Neural cell (in vitro differentiated cells): ENCODE data around the gene MAML3. TPM values are rescaled to one million over a fixed set of nuclear protein-coding genes. Genes with fewer than 3 reads are reported as not detected.

Source experiments
- H2AFZ ChIP-seq: fragments of 200-600, 300-800 bp; sonication (generic), shearing (Covaris generic); 2 replicates; pipeline ENCODE4 v1.6.0; 2014; ENCODE audit warnings: low read depth, mild to moderate bottlenecking, antibody characterized with exemption, low read length, moderate library complexity
- H3F3A ChIP-seq: fragments of 200-600 bp; shearing (Covaris generic); 2 replicates; pipeline ENCODE4 v1.6.1; 2016; ENCODE audit warnings: mild to moderate bottlenecking, moderate library complexity, mixed read lengths, antibody characterized with exemption, low read length; ENCODE audit not compliant: insufficient read depth, poor library complexity, severe bottlenecking
- H3K27ac ChIP-seq: fragments of 200-600, 300-800 bp; sonication (generic), shearing (Covaris generic); 2 replicates; pipeline ENCODE4 v1.5.1; 2014; ENCODE audit warnings: mild to moderate bottlenecking, low read length, moderate library complexity
- H3K27me3 ChIP-seq: fragments of 300-800, 200-600 bp; sonication (generic), shearing (Covaris generic); 2 replicates; pipeline ENCODE4 v1.6.0; 2014; ENCODE audit warnings: mild to moderate bottlenecking, low read depth, low read length, moderate library complexity; ENCODE audit not compliant: insufficient read depth
- H3K36me3 ChIP-seq: fragments of 300-800, 200-600 bp; sonication (generic), shearing (Covaris generic); 2 replicates; pipeline ENCODE4 v1.5.1; 2014; ENCODE audit warnings: mild to moderate bottlenecking, antibody characterized with exemption, low read length, moderate library complexity; ENCODE audit not compliant: insufficient read depth
- H3K4me2 ChIP-seq: fragments of 300-800, 200-600 bp; sonication (generic), shearing (Covaris generic); 2 replicates; pipeline ENCODE4 v1.6.0; 2014; ENCODE audit warnings: mild to moderate bottlenecking, low read length
- H3K4me3 ChIP-seq: fragments of 300-800, 200-600 bp; sonication (generic), shearing (Covaris generic); 2 replicates; pipeline ENCODE4 v1.5.1; 2014; ENCODE audit warnings: mild to moderate bottlenecking, low read length, moderate library complexity
- H3K79me2 ChIP-seq: fragments of 200-600 bp; shearing (Covaris generic); replicated peaks from 2 replicates; pipeline ENCODE4 v1.6.0; 2014; ENCODE audit warnings: mild to moderate bottlenecking, low read length, moderate library complexity; ENCODE audit not compliant: insufficient read depth
- H3K9ac ChIP-seq: fragments of 300-800, 200-600 bp; sonication (generic), shearing (Covaris generic); 2 replicates; pipeline ENCODE4 v1.6.1; 2016; ENCODE audit warnings: mild to moderate bottlenecking, low read length, mixed read lengths
- H3K9me2 ChIP-seq: fragments of 200-600 bp; shearing (Covaris generic); 2 replicates; pipeline ENCODE4 v1.6.1; 2016; ENCODE audit warnings: mild to moderate bottlenecking, low read length, mixed read lengths; ENCODE audit not compliant: insufficient read depth
- H3K9me3 ChIP-seq: fragments of 200-600, 300-800 bp; sonication (generic), shearing (Covaris generic); 2 replicates; pipeline ENCODE4 v1.6.1; 2016; ENCODE audit warnings: mild to moderate bottlenecking, mixed run types, low read length, moderate library complexity, mixed read lengths
- H4K20me1 ChIP-seq: fragments of 200-600 bp; shearing (Covaris generic); 2 replicates; pipeline ENCODE4 v1.6.1; 2016; ENCODE audit warnings: mild to moderate bottlenecking, mixed run types; ENCODE audit not compliant: insufficient read depth
- EP300 ChIP-seq: fragments of 450-650 bp; conservative IDR thresholded peaks from 2 replicates; pipeline ENCODE4 v1.6.1; 2014; ENCODE audit warnings: antibody characterized with exemption, mild to moderate bottlenecking, moderate library complexity; ENCODE audit not compliant: poor library complexity, severe bottlenecking
- EZH2 ChIP-seq: fragments of 200-600, 300-800 bp; shearing (Covaris generic), sonication (generic); IDR thresholded peaks from 2 replicates; pipeline ENCODE4 v1.6.1; 2014; ENCODE audit warnings: antibody characterized with exemption, low read length, borderline replicate concordance, mild to moderate bottlenecking; ENCODE audit not compliant: insufficient read depth, poor library complexity, severe bottlenecking
- MXI1 ChIP-seq: fragments of 450-650 bp; conservative IDR thresholded peaks from 2 replicates; pipeline ENCODE4 v1.6.1; 2014; ENCODE audit warnings: antibody characterized with exemption, mild to moderate bottlenecking; ENCODE audit not compliant: poor library complexity, severe bottlenecking
- POLR2AphosphoS5 ChIP-seq: IDR thresholded peaks from 2 replicates; pipeline ENCODE4 v1.6.1; 2012
- RAD21 ChIP-seq: fragments of 450-650 bp; conservative IDR thresholded peaks from 2 replicates; pipeline ENCODE4 v1.6.1; 2014; ENCODE audit warnings: antibody characterized with exemption, mild to moderate bottlenecking, moderate library complexity
- SMC3 ChIP-seq: fragments of 450-650 bp; conservative IDR thresholded peaks from 2 replicates; pipeline ENCODE4 v1.6.1; 2014; ENCODE audit warnings: antibody characterized with exemption, mild to moderate bottlenecking, moderate library complexity; ENCODE audit not compliant: poor library complexity
- TAF1 ChIP-seq: IDR thresholded peaks from 2 replicates; pipeline ENCODE4 v1.6.1; 2012; ENCODE audit warnings: low read depth
- polyA plus RNA-seq: library from polyadenylated mRNA; depleted of rRNA; stranded (reverse); fragments of >200 nt; gene quantifications from 2 replicates; pipeline ENCODE4 v1.2.3, GENCODE V29; 2014
- TF ChIP-seq, protein P1 (sequence below): fragments of 450-650 bp; IDR thresholded peaks from 2 replicates; pipeline ENCODE4 v1.5.1; 2014; ENCODE audit warnings: antibody characterized with exemption, mild to moderate bottlenecking, moderate library complexity; ENCODE audit not compliant: poor library complexity, severe bottlenecking
- TF ChIP-seq, protein P2 (sequence below): IDR thresholded peaks from 2 replicates; pipeline ENCODE4 v1.6.1; 2012; ENCODE audit warnings: borderline replicate concordance

The MAML3 gene
- polyA plus RNA-seq, 1 donor from 2014 or later, result 10.2 TPM

DNA sequence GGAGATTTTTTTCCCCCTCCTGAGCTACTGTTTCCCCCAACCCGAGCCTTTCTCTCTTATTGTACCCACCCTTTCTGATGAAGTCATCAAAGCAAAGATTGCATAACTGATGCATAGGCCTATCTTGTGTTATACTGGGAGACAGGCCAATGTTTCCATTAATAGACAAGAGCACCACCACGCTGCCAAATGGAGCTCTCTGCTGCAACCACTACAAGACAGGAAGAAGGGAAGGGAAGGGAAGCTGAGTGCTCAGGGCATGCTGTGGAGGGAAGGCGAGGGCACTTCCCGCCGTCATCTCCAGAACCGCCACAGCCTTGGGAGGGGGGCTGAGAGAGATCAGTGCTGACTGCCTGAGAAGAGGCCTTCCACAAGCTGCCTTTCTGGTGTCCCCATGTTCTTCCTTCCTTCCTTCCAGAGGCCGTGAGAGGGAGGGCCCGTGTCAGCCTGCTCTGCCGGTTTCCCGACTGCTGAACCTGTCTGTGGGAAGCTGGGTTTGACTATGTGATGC, 413.4 kb downstream of the MAML3 start:
- Histone ChIP-seq H3K4me2 (no peak overlapping the region), H3K9ac (no peak overlapping the region), H3F3A (peaks cover 9% of the 10 kb centered on the region), H3K27ac (no peak overlapping the region), H3K9me3 (no peaks in the 10 kb centered on the region), H3K4me3 (no peak overlapping the region), H3K36me3 (no peaks in the 10 kb centered on the region), H4K20me1 (no peaks in the 10 kb centered on the region), H3K79me2 (no peaks in the 10 kb centered on the region), H3K27me3 (no peaks in the 10 kb centered on the region), H2AFZ (no peak overlapping the region), H3K9me2 (no peaks in the 10 kb centered on the region)
- TF ChIP-seq TAF1 (no peak), MXI1 (no peak), POLR2AphosphoS5 (no peak), EZH2 (no peak), SMC3 (no peak), EP300 (no peak), RAD21 (no peak)
- TF ChIP-seq, protein P1, sequence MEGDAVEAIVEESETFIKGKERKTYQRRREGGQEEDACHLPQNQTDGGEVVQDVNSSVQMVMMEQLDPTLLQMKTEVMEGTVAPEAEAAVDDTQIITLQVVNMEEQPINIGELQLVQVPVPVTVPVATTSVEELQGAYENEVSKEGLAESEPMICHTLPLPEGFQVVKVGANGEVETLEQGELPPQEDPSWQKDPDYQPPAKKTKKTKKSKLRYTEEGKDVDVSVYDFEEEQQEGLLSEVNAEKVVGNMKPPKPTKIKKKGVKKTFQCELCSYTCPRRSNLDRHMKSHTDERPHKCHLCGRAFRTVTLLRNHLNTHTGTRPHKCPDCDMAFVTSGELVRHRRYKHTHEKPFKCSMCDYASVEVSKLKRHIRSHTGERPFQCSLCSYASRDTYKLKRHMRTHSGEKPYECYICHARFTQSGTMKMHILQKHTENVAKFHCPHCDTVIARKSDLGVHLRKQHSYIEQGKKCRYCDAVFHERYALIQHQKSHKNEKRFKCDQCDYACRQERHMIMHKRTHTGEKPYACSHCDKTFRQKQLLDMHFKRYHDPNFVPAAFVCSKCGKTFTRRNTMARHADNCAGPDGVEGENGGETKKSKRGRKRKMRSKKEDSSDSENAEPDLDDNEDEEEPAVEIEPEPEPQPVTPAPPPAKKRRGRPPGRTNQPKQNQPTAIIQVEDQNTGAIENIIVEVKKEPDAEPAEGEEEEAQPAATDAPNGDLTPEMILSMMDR, result no peak
- TF ChIP-seq, protein P2, sequence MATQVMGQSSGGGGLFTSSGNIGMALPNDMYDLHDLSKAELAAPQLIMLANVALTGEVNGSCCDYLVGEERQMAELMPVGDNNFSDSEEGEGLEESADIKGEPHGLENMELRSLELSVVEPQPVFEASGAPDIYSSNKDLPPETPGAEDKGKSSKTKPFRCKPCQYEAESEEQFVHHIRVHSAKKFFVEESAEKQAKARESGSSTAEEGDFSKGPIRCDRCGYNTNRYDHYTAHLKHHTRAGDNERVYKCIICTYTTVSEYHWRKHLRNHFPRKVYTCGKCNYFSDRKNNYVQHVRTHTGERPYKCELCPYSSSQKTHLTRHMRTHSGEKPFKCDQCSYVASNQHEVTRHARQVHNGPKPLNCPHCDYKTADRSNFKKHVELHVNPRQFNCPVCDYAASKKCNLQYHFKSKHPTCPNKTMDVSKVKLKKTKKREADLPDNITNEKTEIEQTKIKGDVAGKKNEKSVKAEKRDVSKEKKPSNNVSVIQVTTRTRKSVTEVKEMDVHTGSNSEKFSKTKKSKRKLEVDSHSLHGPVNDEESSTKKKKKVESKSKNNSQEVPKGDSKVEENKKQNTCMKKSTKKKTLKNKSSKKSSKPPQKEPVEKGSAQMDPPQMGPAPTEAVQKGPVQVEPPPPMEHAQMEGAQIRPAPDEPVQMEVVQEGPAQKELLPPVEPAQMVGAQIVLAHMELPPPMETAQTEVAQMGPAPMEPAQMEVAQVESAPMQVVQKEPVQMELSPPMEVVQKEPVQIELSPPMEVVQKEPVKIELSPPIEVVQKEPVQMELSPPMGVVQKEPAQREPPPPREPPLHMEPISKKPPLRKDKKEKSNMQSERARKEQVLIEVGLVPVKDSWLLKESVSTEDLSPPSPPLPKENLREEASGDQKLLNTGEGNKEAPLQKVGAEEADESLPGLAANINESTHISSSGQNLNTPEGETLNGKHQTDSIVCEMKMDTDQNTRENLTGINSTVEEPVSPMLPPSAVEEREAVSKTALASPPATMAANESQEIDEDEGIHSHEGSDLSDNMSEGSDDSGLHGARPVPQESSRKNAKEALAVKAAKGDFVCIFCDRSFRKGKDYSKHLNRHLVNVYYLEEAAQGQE, result no peak

DNA sequence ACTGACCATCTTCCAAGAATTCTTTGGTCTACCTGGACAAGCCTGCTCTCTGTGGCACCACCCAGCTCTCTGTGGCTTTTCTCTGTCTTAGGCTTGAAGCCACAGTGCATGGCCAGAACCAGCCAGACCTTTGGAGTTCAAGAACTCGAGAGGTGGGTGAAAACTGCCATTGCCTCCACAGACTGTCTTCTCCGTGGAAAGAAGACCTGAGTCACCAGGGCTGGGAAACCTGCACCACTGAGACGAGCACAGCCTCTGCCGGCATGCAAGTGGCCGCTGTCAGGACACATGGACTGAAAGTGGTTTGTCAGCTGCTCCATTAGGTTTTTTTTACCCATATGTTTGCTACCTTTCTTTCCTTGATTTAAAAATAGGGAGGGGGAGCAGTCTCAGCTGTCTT, 413.9 kb downstream of the MAML3 start:
- peaks cover 9% of the 10 kb centered on the region for H3F3A ChIP-seq
- H3K27me3 ChIP-seq, result no peaks in the 10 kb centered on the region
- no peak overlapping the region for H2AFZ ChIP-seq
- H3K27ac ChIP-seq, result no peak overlapping the region
- no peak overlapping the region for H3K9ac ChIP-seq
- H3K4me3 ChIP-seq, result no peak overlapping the region
- TF ChIP-seq, protein P1, result no peak
- TF ChIP-seq EP300, result no peak
- TF ChIP-seq EZH2, result no peak
- TF ChIP-seq POLR2AphosphoS5, result no peak
- no peak for TF ChIP-seq RAD21
- no peak for TF ChIP-seq MXI1
- no peak for TF ChIP-seq SMC3
- TF ChIP-seq TAF1, result no peak
- TF ChIP-seq, protein P2, result no peak
- no peak overlapping the region for H3K4me2 ChIP-seq
- no peaks in the 10 kb centered on the region for H3K9me2 ChIP-seq
- no peaks in the 10 kb centered on the region for H3K9me3 ChIP-seq
- no peaks in the 10 kb centered on the region for H3K36me3 ChIP-seq
- no peaks in the 10 kb centered on the region for H3K79me2 ChIP-seq
- H4K20me1 ChIP-seq, result no peaks in the 10 kb centered on the region
